Raji (cell line): ENCODE data around the gene FARS2.

Source experiments
- POLR2A ChIP-seq: IDR thresholded peaks from 2 replicates; pipeline ENCODE4 v1.6.1; 2011; ENCODE audit warnings: low read depth, low read length, control low read depth; ENCODE audit not compliant: insufficient read depth

The FARS2 gene

GRCh38 chr6:5316951-5317350 is 55.6 kb downstream of the FARS2 start:
- no peak for TF ChIP-seq POLR2A

DNA sequence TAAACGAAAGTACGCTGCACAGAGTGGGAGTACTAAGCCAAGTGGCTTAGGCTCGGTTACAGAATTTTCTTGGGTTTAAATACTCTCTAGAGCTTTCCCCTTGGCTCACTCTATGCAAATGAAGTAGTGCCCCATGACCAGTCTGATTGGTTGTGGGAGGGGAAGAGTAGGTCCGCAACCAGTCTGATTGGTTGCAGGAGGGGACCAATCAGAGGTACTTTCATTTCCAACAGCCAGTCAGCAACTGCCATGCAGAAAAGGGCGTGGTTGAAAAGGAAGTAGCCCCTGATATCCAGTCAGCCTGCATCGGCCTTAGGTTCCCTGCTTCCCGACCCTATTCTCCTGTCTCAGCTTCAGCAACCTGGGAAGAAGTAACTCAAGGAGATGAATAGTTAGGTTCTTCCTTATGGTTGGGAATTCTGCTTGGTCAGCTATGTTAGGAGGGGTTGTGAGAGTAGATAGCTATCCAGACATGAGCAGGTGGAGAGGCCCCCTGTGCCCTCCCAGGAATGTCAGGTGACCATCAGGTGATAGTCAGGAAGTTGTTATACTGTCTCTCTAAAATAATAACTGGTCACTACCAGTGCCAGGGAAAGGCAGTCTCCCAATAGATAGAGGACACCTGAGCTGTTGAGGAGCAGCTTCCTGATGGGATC is 57.4 kb downstream of the FARS2 start:
- TF ChIP-seq POLR2A = no peak

- TF ChIP-seq POLR2A = no peak
Observed at GRCh38 chr6:5323979-5324378, 62.7 kb downstream of the FARS2 start.

DNA sequence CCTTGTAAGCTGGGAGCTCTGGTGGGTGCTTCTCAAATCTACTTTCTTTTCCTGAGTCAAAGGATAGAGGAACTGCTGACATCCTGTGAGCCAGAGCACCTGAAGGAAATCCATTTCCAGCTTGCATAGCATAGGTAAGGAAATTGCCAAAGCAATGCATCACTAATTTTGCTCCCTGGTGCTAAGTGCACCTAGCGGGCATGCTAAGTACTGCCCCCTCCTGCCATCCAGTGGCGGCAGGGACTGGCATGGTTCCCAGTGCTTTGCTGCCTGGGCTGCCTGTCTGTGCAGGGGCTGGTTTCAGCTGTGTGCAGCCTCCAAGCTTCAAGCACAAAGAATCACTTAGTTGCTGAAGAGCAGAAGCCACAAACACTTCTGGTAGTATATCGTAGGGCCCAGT is 63.9 kb downstream of the FARS2 start:
- TF ChIP-seq POLR2A = no peak

- no peak for TF ChIP-seq POLR2A
Observed at GRCh38 chr6:5326022-5326641, 64.8 kb downstream of the FARS2 start.

- no peak for TF ChIP-seq POLR2A
Observed at GRCh38 chr6:5328800-5329199, 67.5 kb downstream of the FARS2 start.

DNA sequence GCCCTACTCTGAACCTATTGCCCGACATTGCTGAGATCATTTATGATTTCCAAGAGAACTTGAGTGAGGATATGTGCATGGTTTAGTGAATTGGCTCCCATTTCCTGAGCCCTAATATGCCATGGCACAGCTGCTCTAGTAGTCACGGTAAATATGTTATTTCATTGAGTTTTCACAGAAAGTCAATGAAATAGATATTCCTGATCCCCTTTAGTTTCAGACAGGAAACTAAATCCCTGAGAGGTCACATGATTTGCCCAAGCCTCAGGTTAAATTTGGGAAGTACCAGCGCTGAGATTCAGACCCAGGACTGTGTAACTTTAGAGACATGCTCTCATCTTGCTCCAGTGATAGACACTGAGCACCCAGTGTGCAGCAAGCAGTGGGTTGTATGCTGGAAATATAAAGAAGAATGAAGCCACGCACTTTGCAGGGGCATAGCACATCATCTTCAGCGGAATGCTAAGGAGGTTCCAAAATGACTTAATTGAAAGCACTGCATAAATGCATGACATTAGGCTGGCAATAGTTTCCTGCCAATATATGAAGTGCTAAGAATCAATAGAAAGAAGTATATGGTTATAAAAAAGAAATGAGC is 70.6 kb downstream of the FARS2 start:
- TF ChIP-seq POLR2A = no peak

DNA sequence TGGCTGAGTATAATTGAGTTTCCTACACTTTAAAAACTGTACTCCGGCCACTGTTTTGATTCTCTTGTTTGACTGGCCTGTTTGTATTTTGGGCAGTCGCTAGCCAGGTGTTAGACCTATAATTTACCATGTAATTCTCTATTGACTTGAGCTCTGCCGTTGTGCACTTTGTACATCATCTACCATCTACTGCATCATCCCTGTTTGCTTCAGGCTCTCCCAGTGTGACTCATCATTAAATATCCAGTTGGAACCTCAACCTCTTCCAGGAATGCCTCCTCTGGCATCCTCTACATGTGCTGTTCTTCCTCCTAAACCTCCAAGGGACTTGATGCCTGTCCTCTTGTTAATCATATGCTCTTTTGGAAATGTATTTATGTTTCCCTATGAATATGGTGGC is 72.3 kb downstream of the FARS2 start:
- no peak for TF ChIP-seq POLR2A

GRCh38 chr6:5334341-5334740 is 73.0 kb downstream of the FARS2 start:
- TF ChIP-seq POLR2A = no peak

DNA sequence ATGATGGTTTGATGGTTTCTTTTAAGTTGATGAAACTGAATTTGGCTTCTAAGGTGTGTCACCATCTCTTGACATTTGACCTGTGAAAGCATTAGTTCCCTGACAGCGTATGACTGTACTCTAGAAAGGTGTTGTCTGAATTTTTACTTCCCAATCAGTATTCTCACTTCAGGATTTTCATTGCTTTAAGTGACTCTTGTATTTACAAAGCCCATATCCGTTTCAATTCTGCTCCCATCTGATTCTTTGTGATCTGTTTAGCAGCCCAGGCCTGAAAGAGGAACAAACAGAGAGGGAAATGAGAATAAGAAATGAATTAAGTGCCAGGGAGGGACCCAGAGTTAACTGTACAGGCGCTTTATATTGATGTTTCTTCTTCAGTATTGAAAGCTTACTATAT is 73.7 kb downstream of the FARS2 start:
- no peak for TF ChIP-seq POLR2A

DNA sequence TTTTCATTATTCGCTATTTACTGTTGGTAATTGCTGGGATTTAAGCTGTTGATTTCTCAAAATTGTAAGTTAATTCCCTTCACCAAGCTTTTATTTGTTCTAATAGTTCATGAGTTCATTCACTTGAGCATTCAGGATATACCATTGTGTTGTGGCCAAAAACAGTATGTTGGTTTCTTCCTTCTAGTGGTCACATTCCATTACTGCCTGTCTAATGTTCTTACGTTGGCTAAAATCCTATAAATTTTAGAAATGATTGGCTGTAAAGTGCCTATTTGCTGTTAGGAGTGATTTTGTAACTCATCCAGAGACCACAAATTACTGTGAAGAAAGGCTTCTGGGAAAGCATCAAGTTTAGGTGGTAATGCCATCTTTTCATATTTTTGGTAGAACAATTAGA is 76.3 kb downstream of the FARS2 start:
- TF ChIP-seq POLR2A = no peak

DNA sequence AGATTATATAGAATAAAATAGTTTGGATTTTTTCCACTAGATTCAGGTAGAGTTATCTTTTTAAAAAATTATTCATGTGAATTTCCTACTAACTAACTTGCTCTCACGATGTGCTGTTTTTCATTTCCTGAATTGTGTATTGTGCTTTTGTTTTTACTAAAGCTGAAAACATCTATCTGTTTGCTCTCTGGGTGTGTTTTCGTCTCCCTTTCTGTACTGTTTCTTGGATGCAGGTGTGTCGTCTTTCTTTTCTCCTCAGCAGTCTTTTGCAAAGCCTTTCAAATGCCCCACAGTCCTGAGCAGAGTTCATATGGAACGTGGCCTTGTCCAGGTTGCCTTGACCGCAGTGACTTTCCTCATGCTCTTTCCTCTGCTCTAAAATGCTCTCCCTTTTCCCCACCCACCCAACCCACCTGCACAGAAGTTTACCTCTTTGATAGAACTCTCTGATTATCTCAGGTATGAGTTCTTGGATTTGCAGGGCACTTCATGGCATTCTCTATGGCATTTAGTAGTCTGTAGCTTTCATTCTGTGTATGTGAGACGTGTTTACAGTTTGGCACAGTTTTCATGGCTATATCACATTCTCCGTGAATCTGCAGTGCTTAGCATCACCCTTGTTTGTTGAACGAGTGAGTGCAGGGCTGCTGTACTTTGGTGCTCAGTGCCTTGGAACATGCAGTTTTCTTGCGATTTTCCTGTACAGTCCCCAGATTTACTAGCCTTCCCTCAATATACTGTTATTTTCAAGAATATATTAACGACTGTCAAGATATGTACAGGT is 77.1 kb downstream of the FARS2 start:
- no peak for TF ChIP-seq POLR2A

DNA sequence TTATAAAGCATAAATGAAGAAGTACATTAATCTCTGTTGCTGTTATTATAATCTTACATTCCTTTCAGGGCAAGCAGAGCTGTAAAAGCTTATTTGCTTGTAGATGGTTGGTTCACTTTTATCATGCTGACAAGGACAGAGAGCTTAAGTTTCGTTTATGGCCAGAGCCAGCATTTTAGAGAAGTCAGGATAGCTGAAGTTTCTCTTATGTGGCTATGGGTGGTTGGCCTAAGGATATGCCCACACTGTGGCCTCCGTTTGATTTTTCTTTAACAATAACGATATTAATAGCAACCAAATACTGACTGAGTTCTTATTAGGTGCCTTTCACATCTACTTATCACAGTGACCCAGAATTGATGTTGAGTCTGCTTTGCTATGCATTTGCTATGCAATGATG is 78.5 kb downstream of the FARS2 start:
- no peak for TF ChIP-seq POLR2A

DNA sequence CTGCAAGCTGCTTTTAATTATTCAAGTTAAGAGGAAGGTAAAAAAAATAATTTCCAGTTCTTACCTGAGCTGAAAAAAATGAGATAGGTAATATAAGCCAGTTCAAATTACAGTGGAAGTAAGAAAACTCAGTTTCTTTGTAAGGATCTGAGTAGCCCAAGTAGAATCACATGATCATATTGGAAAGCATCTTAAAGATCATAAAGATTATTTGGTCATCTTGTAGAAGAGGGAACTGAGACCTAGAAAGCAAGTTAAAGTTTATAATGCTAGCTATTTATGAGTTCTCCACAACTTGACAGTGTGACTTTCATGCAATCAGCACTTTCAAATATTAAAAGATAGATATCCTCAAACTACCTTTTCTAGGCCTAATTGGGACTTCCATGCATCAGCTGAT is 80.5 kb downstream of the FARS2 start:
- TF ChIP-seq POLR2A = no peak

- no peak for TF ChIP-seq POLR2A
Observed at GRCh38 chr6:5343998-5344397, 82.7 kb downstream of the FARS2 start.

DNA sequence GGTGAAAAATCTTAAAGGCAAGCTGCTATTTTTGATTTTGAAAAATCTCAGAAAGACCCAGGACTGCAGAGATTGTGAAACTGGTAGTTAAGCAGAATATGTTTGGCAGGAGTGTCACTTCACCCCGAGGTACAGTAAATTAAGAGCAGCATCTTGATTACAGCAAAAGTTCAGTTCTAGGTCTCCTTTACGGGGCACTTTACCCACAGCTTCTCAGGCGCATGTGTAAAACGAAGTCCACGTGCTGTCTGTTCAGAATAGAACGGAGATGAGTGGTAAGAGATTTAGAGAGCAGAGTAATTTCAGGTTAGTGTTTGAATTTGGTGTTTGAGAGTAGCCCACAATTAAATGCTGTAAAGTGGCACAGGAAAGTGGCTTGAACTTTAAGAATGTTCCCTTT is 84.0 kb downstream of the FARS2 start:
- TF ChIP-seq POLR2A = no peak
